H9 (cell line): ENCODE data around the gene MCM3AP. TPM values are rescaled to one million over a fixed set of nuclear protein-coding genes. Genes with fewer than 3 reads are reported as not detected.

ENCODE experiments used
- DNase-seq: peaks from one replicate; pipeline ENCODE4 v3.0.0-alpha.2; 2017
- H2AFZ ChIP-seq: one replicate; pipeline ENCODE4 v1.6.1; 2013; ENCODE audit warnings: mild to moderate bottlenecking, low read length, control low read depth, moderate library complexity
- H2AK5ac ChIP-seq: 2 replicates; pipeline ENCODE4 v1.6.1; 2013; ENCODE audit warnings: low read length, control low read depth, mixed read lengths; ENCODE audit not compliant: insufficient read length
- H2BK120ac ChIP-seq: one replicate; pipeline ENCODE4 v1.6.1; 2013; ENCODE audit warnings: low read depth, mild to moderate bottlenecking, low read length, control low read depth, inconsistent platforms; ENCODE audit not compliant: poor library complexity, severe bottlenecking
- H2BK12ac ChIP-seq: 2 replicates; pipeline ENCODE4 v1.6.1; 2013; ENCODE audit warnings: low read length, control low read depth, mixed read lengths, low read depth; ENCODE audit not compliant: insufficient read length
- H2BK15ac ChIP-seq: 2 replicates; pipeline ENCODE4 v1.6.1; 2013; ENCODE audit warnings: low read depth, low read length, control low read depth
- H2BK20ac ChIP-seq: one replicate; pipeline ENCODE4 v1.6.1; 2013; ENCODE audit warnings: low read depth, mild to moderate bottlenecking, low read length, control low read depth, inconsistent platforms; ENCODE audit not compliant: poor library complexity, severe bottlenecking
- H2BK5ac ChIP-seq: 2 replicates; pipeline ENCODE4 v1.6.1; 2013; ENCODE audit warnings: low read length, control low read depth, mixed read lengths; ENCODE audit not compliant: insufficient read length
- H3K14ac ChIP-seq: 2 replicates; pipeline ENCODE4 v1.6.1; 2013; ENCODE audit warnings: low read length, control low read depth; ENCODE audit not compliant: insufficient read depth
- H3K18ac ChIP-seq: 2 replicates; pipeline ENCODE4 v1.6.1; 2013; ENCODE audit warnings: low read depth, mild to moderate bottlenecking, mixed read lengths, low read length, control low read depth; ENCODE audit not compliant: insufficient read length
- H3K23ac ChIP-seq: 2 replicates; pipeline ENCODE4 v1.6.1; 2013; ENCODE audit warnings: low read length, control low read depth, mixed read lengths, low read depth; ENCODE audit not compliant: insufficient read length
- H3K23me2 ChIP-seq: 2 replicates; pipeline ENCODE4 v1.6.1; 2013; ENCODE audit warnings: low read depth, mild to moderate bottlenecking, mixed read lengths, low read length, control low read depth; ENCODE audit not compliant: insufficient read length, poor library complexity, severe bottlenecking
- H3K27ac ChIP-seq: 2 replicates; pipeline ENCODE4 v1.5.1; 2013; ENCODE audit warnings: low read length, control low read depth, mixed read lengths, low read depth; ENCODE audit not compliant: insufficient read length
- H3K27me3 ChIP-seq: 2 replicates; pipeline ENCODE4 v1.6.1; 2013; ENCODE audit warnings: low read length, control low read depth, inconsistent platforms; ENCODE audit not compliant: insufficient read depth
- H3K4ac ChIP-seq: 2 replicates; pipeline ENCODE4 v1.6.1; 2013; ENCODE audit warnings: low read depth, mild to moderate bottlenecking, control low read depth, inconsistent platforms, low read length, moderate library complexity
- H3K4me1 ChIP-seq: 2 replicates; pipeline ENCODE4 v1.6.1; 2013; ENCODE audit warnings: low read length, control low read depth, inconsistent platforms; ENCODE audit not compliant: insufficient read depth
- H3K4me2 ChIP-seq: 2 replicates; pipeline ENCODE4 v1.6.1; 2013; ENCODE audit warnings: low read length, control low read depth, mixed read lengths; ENCODE audit not compliant: insufficient read length, insufficient read depth
- H3K56ac ChIP-seq: 2 replicates; pipeline ENCODE4 v1.6.1; 2013; ENCODE audit warnings: low read depth, mild to moderate bottlenecking, mixed read lengths, low read length, control low read depth; ENCODE audit not compliant: insufficient read length
- H3K79me1 ChIP-seq: 2 replicates; pipeline ENCODE4 v1.6.1; 2013; ENCODE audit warnings: low read depth, mild to moderate bottlenecking, moderate library complexity, low read length, control low read depth, inconsistent platforms; ENCODE audit not compliant: insufficient read depth, poor library complexity, severe bottlenecking
- H3K79me2 ChIP-seq: 2 replicates; pipeline ENCODE4 v1.6.1; 2013; ENCODE audit warnings: low read length, control low read depth, inconsistent platforms; ENCODE audit not compliant: insufficient read depth
- H3K9ac ChIP-seq: 2 replicates; pipeline ENCODE4 v1.6.1; 2013; ENCODE audit warnings: low read length, control low read depth, mixed read lengths; ENCODE audit not compliant: insufficient read length; ENCODE audit errors: extremely low read depth
- H3K9me3 ChIP-seq: one replicate; pipeline ENCODE4 v1.6.1; 2013; ENCODE audit warnings: low read depth, low read length, inconsistent platforms; ENCODE audit not compliant: control insufficient read depth
- H3T11ph ChIP-seq: one replicate; pipeline ENCODE4 v1.6.1; 2013; ENCODE audit warnings: mild to moderate bottlenecking, low read length, control low read depth, inconsistent platforms
- H4K20me1 ChIP-seq: one replicate; pipeline ENCODE4 v1.6.1; 2013; ENCODE audit not compliant: control insufficient read depth, insufficient read length, insufficient read depth
- H4K5ac ChIP-seq: 2 replicates; pipeline ENCODE4 v1.6.1; 2013; ENCODE audit warnings: low read depth, mild to moderate bottlenecking, mixed read lengths, low read length, control low read depth; ENCODE audit not compliant: insufficient read length
- H4K8ac ChIP-seq: replicated peaks from 2 replicates; pipeline ENCODE4 v1.6.1; 2013; ENCODE audit warnings: low read length, control low read depth, mixed read lengths, low read depth; ENCODE audit not compliant: insufficient read length
- H4K91ac ChIP-seq: 2 replicates; pipeline ENCODE4 v1.6.1; 2013; ENCODE audit warnings: low read depth, mild to moderate bottlenecking, moderate library complexity, mixed read lengths, low read length, control low read depth; ENCODE audit not compliant: insufficient read length
- H3K27ac Mint-ChIP-seq, 3 experiments: 2 replicates in 2 of 3; 3 replicates in 1 of 3; pipeline ENCODE4 v1.8.0; 2020 to 2021; ENCODE audit warnings: mixed read lengths in 3 of 3, mild to moderate bottlenecking in 1 of 3, moderate library complexity in 1 of 3
- H3K27me3 Mint-ChIP-seq: 2 replicates; pipeline ENCODE4 v1.8.0; 2021; ENCODE audit warnings: low read depth, mild to moderate bottlenecking, moderate library complexity, mixed read lengths
- H3K36me3 Mint-ChIP-seq, 3 experiments: 2 replicates in 2 of 3; 3 replicates in 1 of 3; pipeline ENCODE4 v1.8.0; 2020 to 2021; ENCODE audit warnings: low read depth in 3 of 3, mixed read lengths in 3 of 3; ENCODE audit not compliant: insufficient read depth in 1 of 3
- H3K4me1 Mint-ChIP-seq, 2 experiments: 2 replicates each; pipeline ENCODE4 v1.8.0; 2020; ENCODE audit warnings: mixed read lengths in 2 of 2
- H3K4me3 Mint-ChIP-seq, 2 experiments: 2 replicates in 1 of 2; 3 replicates in 1 of 2; pipeline ENCODE4 v1.8.0; 2020 to 2021; ENCODE audit warnings: mild to moderate bottlenecking in 2 of 2, mixed read lengths in 2 of 2, moderate library complexity in 1 of 2
- H3K9me3 Mint-ChIP-seq, 2 experiments: 2 replicates in 1 of 2; 3 replicates in 1 of 2; pipeline ENCODE4 v1.8.0; 2020; ENCODE audit warnings: mild to moderate bottlenecking in 2 of 2, mixed read lengths in 2 of 2, moderate library complexity in 1 of 2
- WGBS: extraction: QIAGEN DNeasy Blood & Tissue Kit; methylation state at CpG from one replicate; pipeline ENCODE4 v1.1.7; 2013; ENCODE audit warnings: missing lambda C conversion rate, low lambda C conversion rate, mixed read lengths; ENCODE audit not compliant: insufficient read length; ENCODE audit errors: extremely low coverage; 5-methylcytosine and 5-hydroxymethylcytosine counted together
- total RNA-seq: library from RNA; stranded (reverse); gene quantifications from 2 replicates; pipeline ENCODE4 v1.2.1, GENCODE V29; 2021
- TF ChIP-seq, protein P1 (sequence below): fragments of 200-600 bp; sonication (generic); conservative IDR thresholded peaks from 3 replicates; pipeline ENCODE4 v1.8.0; 2021; ENCODE audit warnings: antibody characterized with exemption, mild to moderate bottlenecking

MCM3AP gene
- total RNA-seq, 1 experiment from 2014 or later, result 124 TPM

DNA sequence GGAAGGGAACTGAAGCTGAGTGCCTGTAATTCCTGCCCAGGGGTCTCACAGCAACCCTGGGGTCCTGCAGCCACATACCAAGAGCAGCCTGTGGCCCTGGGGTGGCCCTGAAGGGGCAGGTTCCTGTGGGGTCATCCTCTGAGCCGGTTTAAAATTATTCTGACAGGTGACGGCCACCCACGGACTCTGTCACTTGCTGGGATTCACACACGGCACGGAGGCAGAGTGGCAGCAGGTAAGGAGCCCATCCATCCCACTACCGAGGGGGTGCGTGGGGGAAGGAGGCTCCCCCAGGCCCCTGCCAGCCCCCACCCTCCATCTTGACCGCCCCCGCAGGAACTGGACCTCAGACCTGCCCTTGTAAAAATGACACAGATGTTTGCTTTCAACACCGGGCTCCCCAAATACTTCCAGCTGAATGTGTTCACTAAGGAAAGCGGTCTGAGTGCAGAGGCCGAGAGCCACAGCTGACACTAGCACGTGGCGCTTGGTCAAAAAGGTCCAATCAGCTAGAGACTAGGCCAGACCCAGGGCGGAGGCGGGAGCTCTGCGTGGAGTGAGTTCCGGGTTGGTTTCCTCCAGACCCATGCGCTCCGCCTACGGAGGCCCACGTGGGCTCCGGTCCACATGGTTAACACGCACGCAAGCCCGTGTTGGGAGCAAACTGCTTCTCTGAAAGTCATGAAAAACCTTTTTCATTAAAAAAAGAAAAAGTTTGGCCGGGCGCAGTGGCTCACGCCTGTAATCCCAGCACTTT lies 10.8 kb upstream of the MCM3AP start:
- H2BK20ac ChIP-seq, result no peak overlapping the region
- Mint-ChIP-seq H3K36me3 (peaks cover 28 to 37% (median 35%) of the 10 kb centered on the region in 3 experiments), H3K9me3 (no peaks in the 10 kb centered on the region; a peak in 2 of 5 replicates), H3K4me1 (peaks cover 11 to 17% of the 10 kb centered on the region in 2 experiments), H3K27me3 (no peaks in the 10 kb centered on the region), H3K4me3 (no peak overlapping the region; a peak in 1 of 5 replicates), H3K27ac (no peak overlapping the region)
- no peak overlapping the region for H3K18ac ChIP-seq
- WGBS, result no CpG with 5 or more reads among the region's 29 CpGs
- H3K4me2 ChIP-seq, result no peak overlapping the region
- no peak overlapping the region for H3K23ac ChIP-seq
- no peak overlapping the region for H2AK5ac ChIP-seq
- no peaks in the 10 kb centered on the region for H3K27me3 ChIP-seq
- peaks cover 9% of the 10 kb centered on the region for H3K23me2 ChIP-seq
- H4K20me1 ChIP-seq, result no peaks in the 10 kb centered on the region
- H4K91ac ChIP-seq, result no peak overlapping the region
- no peaks in the 10 kb centered on the region for H3K9me3 ChIP-seq
- H2AFZ ChIP-seq, result no peak overlapping the region
- no peak overlapping the region for H2BK15ac ChIP-seq
- no peak overlapping the region for H2BK5ac ChIP-seq
- no peak overlapping the region for H3K56ac ChIP-seq
- H4K5ac ChIP-seq, result no peak overlapping the region
- DNase-seq, result peak; percentile 64
- no peak overlapping the region for H3K4ac ChIP-seq
- no peaks in the 10 kb centered on the region for H3K79me1 ChIP-seq
- TF ChIP-seq, protein P1, sequence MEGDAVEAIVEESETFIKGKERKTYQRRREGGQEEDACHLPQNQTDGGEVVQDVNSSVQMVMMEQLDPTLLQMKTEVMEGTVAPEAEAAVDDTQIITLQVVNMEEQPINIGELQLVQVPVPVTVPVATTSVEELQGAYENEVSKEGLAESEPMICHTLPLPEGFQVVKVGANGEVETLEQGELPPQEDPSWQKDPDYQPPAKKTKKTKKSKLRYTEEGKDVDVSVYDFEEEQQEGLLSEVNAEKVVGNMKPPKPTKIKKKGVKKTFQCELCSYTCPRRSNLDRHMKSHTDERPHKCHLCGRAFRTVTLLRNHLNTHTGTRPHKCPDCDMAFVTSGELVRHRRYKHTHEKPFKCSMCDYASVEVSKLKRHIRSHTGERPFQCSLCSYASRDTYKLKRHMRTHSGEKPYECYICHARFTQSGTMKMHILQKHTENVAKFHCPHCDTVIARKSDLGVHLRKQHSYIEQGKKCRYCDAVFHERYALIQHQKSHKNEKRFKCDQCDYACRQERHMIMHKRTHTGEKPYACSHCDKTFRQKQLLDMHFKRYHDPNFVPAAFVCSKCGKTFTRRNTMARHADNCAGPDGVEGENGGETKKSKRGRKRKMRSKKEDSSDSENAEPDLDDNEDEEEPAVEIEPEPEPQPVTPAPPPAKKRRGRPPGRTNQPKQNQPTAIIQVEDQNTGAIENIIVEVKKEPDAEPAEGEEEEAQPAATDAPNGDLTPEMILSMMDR, result no peak
- H3K79me2 ChIP-seq, result no peaks in the 10 kb centered on the region
- H3T11ph ChIP-seq, result no peak overlapping the region
- no peak overlapping the region for H3K9ac ChIP-seq
- no peak overlapping the region for H4K8ac ChIP-seq
- no peak overlapping the region for H3K14ac ChIP-seq
- no peaks in the 10 kb centered on the region; the same call in 1 of the 2 replicates for H3K4me1 ChIP-seq
- H2BK12ac ChIP-seq, result no peak overlapping the region
- no peak overlapping the region for H2BK120ac ChIP-seq
- H3K27ac ChIP-seq, result no peak overlapping the region
